ENCODE measurements around the gene COL11A1.

- TF ChIP-seq NR0B2 (CRISPR knock-in tag; IDR thresholded peaks at IDR 0.05) (no peak), ZUFSP (CRISPR knock-in tag; IDR thresholded peaks at IDR 0.05; ENCODE audit: borderline replicate concordance) (no peak), MTA3 (CRISPR knock-in tag; IDR thresholded peaks at IDR 0.05) (no peak), CTCF (CRISPR knock-in tag; IDR thresholded peaks at IDR 0.05) (no peak), DDIT3 (CRISPR knock-in tag; IDR thresholded peaks at IDR 0.05) (no peak), AKAP8 (CRISPR knock-in tag; IDR thresholded peaks at IDR 0.05) (no peak), EP300 (IDR thresholded peaks at IDR 0.05; ENCODE audit: low read depth in 2 of 2, low read length in 2 of 2) (no peak), EP300 (CRISPR knock-in tag; IDR thresholded peaks at IDR 0.05; ENCODE audit: borderline replicate concordance) (no peak), USF2 (IDR thresholded peaks at IDR 0.05; ENCODE audit: low read depth, low read length) (no peak), USF2 (CRISPR knock-in tag; IDR thresholded peaks at IDR 0.05; ENCODE audit: borderline replicate concordance) (no peak), ZNF230 (CRISPR knock-in tag; IDR thresholded peaks at IDR 0.05) (no peak), STAT5B (CRISPR knock-in tag; IDR thresholded peaks at IDR 0.05) (no peak), RELA (CRISPR knock-in tag; IDR thresholded peaks at IDR 0.05) (no peak), ELF3 (CRISPR knock-in tag; IDR thresholded peaks at IDR 0.05) (no peak)
- TF ChIP-seq, protein P1, sequence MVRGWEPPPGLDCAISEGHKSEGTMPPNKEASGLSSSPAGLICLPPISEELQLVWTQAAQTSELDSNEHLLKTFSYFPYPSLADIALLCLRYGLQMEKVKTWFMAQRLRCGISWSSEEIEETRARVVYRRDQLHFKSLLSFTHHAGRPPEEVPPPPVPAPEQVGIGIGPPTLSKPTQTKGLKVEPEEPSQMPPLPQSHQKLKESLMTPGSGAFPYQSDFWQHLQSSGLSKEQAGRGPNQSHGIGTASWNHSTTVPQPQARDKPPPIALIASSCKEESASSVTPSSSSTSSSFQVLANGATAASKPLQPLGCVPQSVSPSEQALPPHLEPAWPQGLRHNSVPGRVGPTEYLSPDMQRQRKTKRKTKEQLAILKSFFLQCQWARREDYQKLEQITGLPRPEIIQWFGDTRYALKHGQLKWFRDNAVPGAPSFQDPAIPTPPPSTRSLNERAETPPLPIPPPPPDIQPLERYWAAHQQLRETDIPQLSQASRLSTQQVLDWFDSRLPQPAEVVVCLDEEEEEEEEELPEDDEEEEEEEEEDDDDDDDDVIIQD (CRISPR knock-in tag; IDR thresholded peaks at IDR 0.05; ENCODE audit: low read depth): no peak
Measured at GRCh38 chr1:103120981-103121380, 12.7 kb upstream of the COL11A1 start.
